Stomach (tissue), 9 donors: ENCODE results near the gene C4B. TPM values are rescaled to one million over a fixed set of nuclear protein-coding genes. Genes with fewer than 3 reads are reported as not detected.
"Not testable (repeated sequence)": the region's sequence is repeated elsewhere in the genome, so short reads cannot be mapped to it uniquely, and the experiment has no call there.

Source experiments
- DNase-seq, 2 donors: peaks; one replicate each; pipeline versions ENCODE4 v3.0.0 to v3.0.0-alpha.2; 2013 to 2019
- H3K27ac ChIP-seq, 5 donors: fragments of 200-600 bp in 4 of 5; sonication (generic) in 4 of 5; one replicate each; pipeline ENCODE4 v1.5.1; 2013 to 2019; ENCODE audit warnings: mild to moderate bottlenecking in 1 of 5, moderate library complexity in 1 of 5
- H3K27me3 ChIP-seq, 3 donors: fragments of 200-600 bp; sonication (generic); one replicate each; pipeline ENCODE4 v1.5.1; 2017 to 2019; ENCODE audit warnings: mixed run types in 1 of 3
- H3K36me3 ChIP-seq, 4 donors: fragments of 200-600 bp; sonication (generic); 1 replicate in 3 of 4; 2 replicates in 1 of 4; pipeline ENCODE4 v1.5.1; 2016 to 2019
- H3K4me1 ChIP-seq, 4 donors: fragments of 200-600 bp; sonication (generic); one replicate each; pipeline ENCODE4 v1.5.1; 2016 to 2019
- H3K4me3 ChIP-seq, 4 donors: fragments of 200-600 bp; sonication (generic) in 3 of 4; one replicate each; pipeline ENCODE4 v1.5.1; 2016 to 2019; ENCODE audit warnings: mild to moderate bottlenecking in 1 of 4
- H3K9me3 ChIP-seq, 4 donors: fragments of 200-600 bp; sonication (generic); one replicate each; pipeline ENCODE4 v1.5.1; 2016 to 2019
- EP300 ChIP-seq: sonication (generic); formaldehyde crosslinking; IDR thresholded peaks from one replicate; pipeline ENCODE4 v1.6.1; 2017; ENCODE audit warnings: antibody characterized with exemption
- POLR2A ChIP-seq, 4 donors: fragments of 450-650 bp; IDR thresholded peaks; one replicate each; pipeline ENCODE4 v1.6.1; 2016; ENCODE audit warnings: antibody characterized with exemption in 4 of 4, control low read depth in 2 of 4, mild to moderate bottlenecking in 1 of 4, moderate library complexity in 1 of 4
- POLR2AphosphoS5 ChIP-seq, 3 donors: sonication (generic); formaldehyde crosslinking; IDR thresholded peaks; one replicate each; pipeline ENCODE4 v1.6.1; 2016; ENCODE audit warnings: antibody characterized with exemption in 3 of 3
- WGBS, 5 donors: extraction: QIAGEN DNeasy Blood & Tissue Kit in 3 of 5; methylation state at CpG; one replicate each; pipeline versions ENCODE4 v1.1.5 to v1.1.7; 2013 to 2018; 5-methylcytosine and 5-hydroxymethylcytosine counted together
- intact Hi-C: fragments of 100-400 bp; cut with DNase I; formaldehyde crosslinking; loops from one replicate; pipeline ENCODE4 v1.15.1; 2023; ENCODE audit warnings: low total_unique reads
- polyA plus RNA-seq, 3 donors: library from polyadenylated mRNA; stranded (reverse); fragments of 200-250 nt; gene quantifications; one replicate each; pipeline ENCODE4 v1.2.3, GENCODE V29; 2013
- total RNA-seq, 5 donors: library from RNA; depleted of rRNA; stranded (reverse); fragments of >200 nt; gene quantifications; one replicate each; pipeline versions ENCODE4 v1.1.0 to v1.2.3, GENCODE V29; 2014 to 2016
- TF ChIP-seq, protein P1 (sequence below), 7 experiments: fragments of 450-650 bp in 4 of 7; fragments of 200-600 bp in 3 of 7; sonication (generic) in 3 of 7; IDR thresholded peaks; one replicate each; pipeline ENCODE4 v1.5.1; 2016 to 2019; ENCODE audit warnings: antibody characterized with exemption in 7 of 7, control low read depth in 2 of 7, mild to moderate bottlenecking in 1 of 7
- donor health status: healthy with polysubstance abuse.
- donor health status: Bipolar disorder and iron deficiency.
- donor health status: healthy.

The C4B gene
- total and polyA plus RNA-seq, 8 donors: 14.9 to 108 (median 43.3) TPM

DNA sequence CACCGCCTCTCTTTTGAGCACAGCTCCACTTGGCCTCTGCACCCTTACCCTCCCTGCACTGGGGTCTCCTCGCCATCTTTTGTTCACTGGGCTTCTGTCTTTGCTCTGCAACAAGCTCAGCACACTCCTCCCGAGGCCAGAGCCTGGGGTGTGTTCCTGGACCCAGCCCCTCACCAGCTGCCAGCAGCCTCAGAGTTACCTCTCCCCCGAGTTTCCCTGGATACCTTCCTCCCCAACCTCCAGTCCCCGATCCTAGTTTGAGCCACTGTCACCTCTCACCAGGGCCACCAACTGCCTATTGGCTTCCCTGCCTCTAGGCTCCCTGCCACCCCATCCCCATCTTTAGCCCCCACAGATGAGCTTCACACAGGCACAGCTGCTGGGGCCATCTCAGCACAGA is 36.0 kb downstream of the C4B start:
- H3K4me3 ChIP-seq: no peak overlapping the region
- DNase-seq: no peak
- intact Hi-C loops: no loop called here
- TF ChIP-seq POLR2AphosphoS5 (IDR thresholded peaks at IDR 0.05): no peak
- TF ChIP-seq POLR2A (IDR thresholded peaks at IDR 0.05): no peak
- no peak for TF ChIP-seq EP300
- TF ChIP-seq, protein P1, sequence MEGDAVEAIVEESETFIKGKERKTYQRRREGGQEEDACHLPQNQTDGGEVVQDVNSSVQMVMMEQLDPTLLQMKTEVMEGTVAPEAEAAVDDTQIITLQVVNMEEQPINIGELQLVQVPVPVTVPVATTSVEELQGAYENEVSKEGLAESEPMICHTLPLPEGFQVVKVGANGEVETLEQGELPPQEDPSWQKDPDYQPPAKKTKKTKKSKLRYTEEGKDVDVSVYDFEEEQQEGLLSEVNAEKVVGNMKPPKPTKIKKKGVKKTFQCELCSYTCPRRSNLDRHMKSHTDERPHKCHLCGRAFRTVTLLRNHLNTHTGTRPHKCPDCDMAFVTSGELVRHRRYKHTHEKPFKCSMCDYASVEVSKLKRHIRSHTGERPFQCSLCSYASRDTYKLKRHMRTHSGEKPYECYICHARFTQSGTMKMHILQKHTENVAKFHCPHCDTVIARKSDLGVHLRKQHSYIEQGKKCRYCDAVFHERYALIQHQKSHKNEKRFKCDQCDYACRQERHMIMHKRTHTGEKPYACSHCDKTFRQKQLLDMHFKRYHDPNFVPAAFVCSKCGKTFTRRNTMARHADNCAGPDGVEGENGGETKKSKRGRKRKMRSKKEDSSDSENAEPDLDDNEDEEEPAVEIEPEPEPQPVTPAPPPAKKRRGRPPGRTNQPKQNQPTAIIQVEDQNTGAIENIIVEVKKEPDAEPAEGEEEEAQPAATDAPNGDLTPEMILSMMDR (IDR thresholded peaks at IDR 0.05): no peak
- WGBS, 5 donors: 58 to 71% (median 63%) methylated on average over 5 of the region's 5 CpGs
- H3K9me3 ChIP-seq: no peaks in the 10 kb centered on the region
- H3K4me1 ChIP-seq: peaks cover 8 to 30% (median 19%) of the 10 kb centered on the region in 4 donors
- no peak overlapping the region for H3K27ac ChIP-seq
- no peaks in the 10 kb centered on the region for H3K27me3 ChIP-seq
- peaks cover 0 to 20% (median 8%) of the 10 kb centered on the region in 4 donors for H3K36me3 ChIP-seq

DNA sequence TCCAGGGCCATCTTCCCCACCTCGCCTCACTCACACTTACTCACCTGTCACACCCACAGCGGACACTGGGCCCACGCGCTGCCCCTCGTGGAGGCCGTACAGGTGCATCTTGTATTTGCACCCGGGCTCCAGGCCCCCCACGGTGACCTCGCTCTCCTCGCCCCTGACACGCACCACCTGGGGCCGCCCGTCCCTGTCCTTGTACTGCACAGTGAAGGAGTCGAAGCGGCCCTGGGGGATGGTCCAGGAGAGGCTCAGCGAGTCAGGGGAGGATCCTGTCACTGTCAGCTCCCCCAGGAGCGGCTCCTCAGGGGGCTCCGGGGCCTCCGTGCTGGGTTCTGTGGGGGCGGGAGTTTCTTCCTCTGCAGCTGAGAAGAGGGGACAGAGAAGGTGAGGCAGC is 38.0 kb downstream of the C4B start:
- H3K27me3 ChIP-seq, intact Hi-C loops, H3K9me3 ChIP-seq, H3K4me3 ChIP-seq, H3K27ac ChIP-seq, DNase-seq: not testable (repeated sequence)
- 66 to 87% (median 84%) methylated on average over 12 to 20 of the region's 20 CpGs for WGBS, 5 donors
- peaks cover 8 to 11% (median 10%) of the 10 kb centered on the region in 4 donors for H3K4me1 ChIP-seq
- H3K36me3 ChIP-seq: peaks cover 0 to 31% (median 12%) of the 10 kb centered on the region in 4 donors

DNA sequence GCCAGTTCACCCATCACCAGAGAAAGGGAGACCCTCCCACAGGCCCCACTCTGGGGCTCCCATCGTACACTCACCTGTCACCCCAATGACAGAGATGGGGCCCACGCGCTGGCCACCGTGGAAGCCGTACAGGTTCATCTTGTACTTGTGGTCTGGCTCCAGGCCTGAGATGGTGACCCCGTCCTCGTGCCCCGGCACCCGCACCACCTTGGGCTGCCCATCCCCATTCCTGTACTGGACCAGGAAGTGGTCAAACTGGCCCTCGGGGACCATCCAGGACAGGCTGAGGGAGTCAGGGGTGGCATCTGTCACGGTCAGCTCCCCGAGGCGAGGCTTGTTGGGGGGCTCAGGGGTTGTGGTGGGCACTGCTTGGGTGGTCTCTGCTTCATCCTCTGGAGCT is 38.7 kb downstream of the C4B start:
- WGBS, 5 donors: 82 to 94% (median 88%) methylated on average over 3 to 13 of the region's 13 CpGs
- H3K36me3 ChIP-seq: peaks cover 0 to 38% (median 17%) of the 10 kb centered on the region in 4 donors
- DNase-seq, H3K4me1 ChIP-seq, intact Hi-C loops, H3K9me3 ChIP-seq, H3K27me3 ChIP-seq, H3K4me3 ChIP-seq, H3K27ac ChIP-seq: not testable (repeated sequence)

DNA sequence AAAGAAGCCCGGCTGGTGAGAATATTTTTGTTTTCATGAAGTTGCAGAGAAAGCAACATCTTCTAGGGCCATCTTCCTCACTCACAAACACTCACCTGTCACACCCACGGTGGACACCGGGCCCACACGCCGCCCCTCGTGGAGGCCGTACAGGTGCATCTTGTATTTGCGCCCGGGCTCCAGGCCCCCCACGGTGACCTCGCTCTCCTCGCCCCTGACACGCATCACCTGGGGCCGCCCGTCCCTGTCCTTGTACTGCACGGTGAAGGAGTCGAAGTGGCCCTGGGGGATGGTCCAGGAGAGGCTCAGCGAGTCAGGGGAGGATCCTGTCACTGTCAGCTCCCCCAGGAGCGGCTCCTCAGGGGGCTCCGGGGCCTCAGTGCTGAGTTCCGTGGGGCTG is 41.2 kb downstream of the C4B start:
- H3K27ac ChIP-seq, DNase-seq, H3K4me3 ChIP-seq, H3K27me3 ChIP-seq, intact Hi-C loops, H3K9me3 ChIP-seq, H3K4me1 ChIP-seq: not testable (repeated sequence)
- H3K36me3 ChIP-seq: peaks cover 0 to 42% (median 22%) of the 10 kb centered on the region in 4 donors
- 89 to 95% (median 93%) methylated on average over 18 to 21 of the region's 21 CpGs for WGBS, 5 donors

DNA sequence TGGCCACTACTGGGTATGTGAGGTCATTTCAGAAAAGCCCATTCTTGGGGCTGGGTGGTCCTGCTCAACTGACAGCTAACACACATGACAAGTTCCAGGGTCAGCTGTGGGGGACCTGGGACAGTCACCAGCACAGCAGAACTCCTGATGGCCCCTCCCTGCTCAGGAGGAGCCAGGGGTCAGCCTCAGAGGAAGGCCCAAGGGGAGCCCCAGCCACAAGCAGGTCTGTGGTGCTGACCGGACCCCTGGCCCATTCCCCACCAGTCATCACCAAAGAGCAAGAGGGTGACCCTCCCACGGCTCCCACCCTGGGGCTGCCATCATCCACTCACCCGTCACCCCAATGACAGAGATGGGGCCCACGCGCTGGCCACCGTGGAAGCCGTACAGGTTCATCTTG is 41.7 kb downstream of the C4B start:
- DNase-seq: no peak
- 87 to 96% (median 93%) methylated on average over 6 to 7 of the region's 7 CpGs for WGBS, 5 donors
- peaks cover 0 to 46% (median 25%) of the 10 kb centered on the region in 4 donors for H3K36me3 ChIP-seq

DNA sequence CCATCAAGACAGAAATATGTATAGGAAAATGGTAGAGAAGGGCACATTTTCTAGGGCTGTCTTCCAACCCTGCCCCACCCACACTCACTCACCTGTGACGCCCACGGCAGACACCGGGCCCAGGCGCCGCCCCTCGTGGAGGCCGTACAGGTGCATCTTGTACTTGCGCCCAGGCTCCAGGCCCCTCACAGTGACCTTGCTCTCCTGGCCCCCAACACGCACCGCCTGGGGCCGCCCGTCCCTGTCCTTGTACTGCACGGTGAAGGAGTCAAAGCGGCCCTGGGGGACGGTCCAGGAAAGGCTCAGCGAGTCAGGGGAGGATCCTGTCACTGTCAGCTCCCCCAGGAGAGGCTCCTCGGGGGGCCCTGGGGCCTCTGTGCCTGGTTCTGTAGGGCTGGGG is 43.4 kb downstream of the C4B start:
- H3K27ac ChIP-seq: no peak overlapping the region
- no peaks in the 10 kb centered on the region for H3K27me3 ChIP-seq
- intact Hi-C loops: no loop called here
- H3K4me3 ChIP-seq: no peak overlapping the region
- H3K4me1 ChIP-seq: no peaks in the 10 kb centered on the region
- H3K36me3 ChIP-seq: peaks cover 0 to 51% (median 34%) of the 10 kb centered on the region in 4 donors
- 82 to 90% (median 86%) methylated on average over 13 to 17 of the region's 17 CpGs for WGBS, 5 donors
- H3K9me3 ChIP-seq: no peaks in the 10 kb centered on the region
- no peak for DNase-seq
- TF ChIP-seq EP300: no peak
- no peak for TF ChIP-seq POLR2A (IDR thresholded peaks at IDR 0.05)
- TF ChIP-seq, protein P1 (IDR thresholded peaks at IDR 0.05): no peak
- no peak for TF ChIP-seq POLR2AphosphoS5 (IDR thresholded peaks at IDR 0.05)

More for the DNA sequence above, 41.7 kb downstream of the C4B start:
- TF ChIP-seq, protein P1 (IDR thresholded peaks at IDR 0.05): no peak
- no peak for TF ChIP-seq EP300
- no peak for TF ChIP-seq POLR2A (IDR thresholded peaks at IDR 0.05)
- TF ChIP-seq POLR2AphosphoS5 (IDR thresholded peaks at IDR 0.05): no peak
- Histone ChIP-seq H3K4me1 (no peaks in the 10 kb centered on the region), H3K27ac (no peak overlapping the region), H3K9me3 (no peaks in the 10 kb centered on the region), H3K4me3 (no peak overlapping the region), H3K27me3 (no peaks in the 10 kb centered on the region)
- intact Hi-C loops: no loop called here
